Skeletal muscle satellite cell (primary cell): Measurements from ENCODE around the gene ARL14EPL.

Experiments
- H3K27me3 ChIP-seq: 2 replicates; pipeline ENCODE4 v1.7.0; 2013; ENCODE audit warnings: low read length; ENCODE audit not compliant: control insufficient read depth, insufficient read depth
- H3K36me3 ChIP-seq: 2 replicates; pipeline ENCODE4 v1.7.0; 2013; ENCODE audit warnings: mild to moderate bottlenecking, control low read depth, low read length; ENCODE audit not compliant: insufficient read depth
- H3K4me1 ChIP-seq: 2 replicates; pipeline ENCODE4 v1.7.0; 2013; ENCODE audit warnings: low read length; ENCODE audit not compliant: control insufficient read depth, insufficient read depth
- H3K4me2 ChIP-seq: 2 replicates; pipeline ENCODE4 v1.7.0; 2013; ENCODE audit warnings: mild to moderate bottlenecking, low read length
- H3K4me3 ChIP-seq: 2 replicates; pipeline ENCODE4 v1.7.0; 2013; ENCODE audit warnings: low read length
- H3K9ac ChIP-seq: 2 replicates; pipeline ENCODE4 v1.7.0; 2013; ENCODE audit warnings: mild to moderate bottlenecking, low read depth, low read length, moderate library complexity
- H3K9me3 ChIP-seq: replicated peaks from 2 replicates; pipeline ENCODE4 v1.7.0; 2013; ENCODE audit warnings: mild to moderate bottlenecking, control low read depth, low read length

Gene ARL14EPL

GRCh38 chr5:116013936-116014335 is 18.3 kb upstream of the ARL14EPL start:
- Histone ChIP-seq H3K9me3 (no peaks in the 10 kb centered on the region), H3K27me3 (no peaks in the 10 kb centered on the region), H3K9ac (no peak overlapping the region), H3K4me3 (no peak overlapping the region), H3K36me3 (no peaks in the 10 kb centered on the region), H3K4me2 (no peak overlapping the region), H3K4me1 (no peaks in the 10 kb centered on the region)

- H3K27me3 ChIP-seq: no peaks in the 10 kb centered on the region
- no peak overlapping the region for H3K9ac ChIP-seq
- H3K4me1 ChIP-seq: no peaks in the 10 kb centered on the region
- no peaks in the 10 kb centered on the region for H3K36me3 ChIP-seq
- no peak overlapping the region for H3K4me3 ChIP-seq
- H3K9me3 ChIP-seq: no peaks in the 10 kb centered on the region
- H3K4me2 ChIP-seq: no peak overlapping the region
Observed at GRCh38 chr5:116023619-116024018, 8.7 kb upstream of the ARL14EPL start.

DNA sequence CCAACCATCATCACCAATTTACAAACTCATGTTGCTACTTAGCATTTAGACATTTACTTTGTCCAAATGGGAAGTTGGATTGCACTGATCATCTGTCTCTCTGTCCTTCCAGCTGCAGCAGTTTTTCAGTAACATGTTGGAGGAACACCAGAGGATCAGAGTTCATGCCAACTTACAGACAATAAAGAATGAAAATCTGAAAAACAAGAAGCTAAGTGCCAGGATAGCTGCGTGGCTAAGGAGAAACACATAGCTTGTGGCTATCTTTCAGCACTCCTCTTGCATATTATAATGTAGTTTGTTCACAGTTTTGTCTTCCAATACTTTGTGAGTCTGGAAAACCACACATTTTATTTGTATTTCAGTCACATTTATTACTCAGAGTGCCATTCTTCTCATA is 6.4 kb upstream of the ARL14EPL start:
- Histone ChIP-seq H3K4me1 (no peaks in the 10 kb centered on the region), H3K9ac (no peak overlapping the region), H3K9me3 (no peaks in the 10 kb centered on the region), H3K36me3 (no peaks in the 10 kb centered on the region), H3K4me2 (no peak overlapping the region), H3K27me3 (no peaks in the 10 kb centered on the region), H3K4me3 (no peak overlapping the region)

- H3K4me2 ChIP-seq: no peak overlapping the region
- no peaks in the 10 kb centered on the region for H3K9me3 ChIP-seq
- no peaks in the 10 kb centered on the region for H3K27me3 ChIP-seq
- no peak overlapping the region for H3K4me3 ChIP-seq
- H3K4me1 ChIP-seq: peaks cover 11% of the 10 kb centered on the region
- H3K9ac ChIP-seq: no peak overlapping the region
- no peaks in the 10 kb centered on the region for H3K36me3 ChIP-seq
Observed at GRCh38 chr5:116032991-116033390, 719 bp downstream of the ARL14EPL start.

DNA sequence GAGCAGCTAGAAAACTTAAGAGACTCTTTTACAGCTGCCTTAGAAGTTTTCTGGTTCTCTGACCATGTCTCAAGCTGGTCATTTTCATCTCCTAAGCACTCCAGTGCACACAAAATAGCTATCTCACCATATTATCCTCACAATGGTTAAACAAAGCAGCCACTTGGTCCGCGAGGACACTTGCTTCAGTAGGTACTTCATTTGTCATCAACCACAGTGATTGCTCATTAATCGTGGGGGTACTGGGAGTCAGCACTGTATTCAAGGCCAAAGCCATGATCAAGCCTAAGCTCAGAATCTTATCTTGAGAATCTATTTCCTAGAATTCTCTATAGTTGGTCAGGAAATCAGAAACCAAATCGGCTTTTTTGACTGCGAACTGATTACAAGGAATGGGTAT is 2.9 kb downstream of the ARL14EPL start:
- Histone ChIP-seq H3K4me1 (peaks cover 11% of the 10 kb centered on the region), H3K4me2 (no peak overlapping the region), H3K36me3 (no peaks in the 10 kb centered on the region), H3K4me3 (no peak overlapping the region), H3K27me3 (no peaks in the 10 kb centered on the region), H3K9ac (no peak overlapping the region), H3K9me3 (no peaks in the 10 kb centered on the region)

GRCh38 chr5:116037236-116037822 is 5.1 kb downstream of the ARL14EPL start:
- Histone ChIP-seq H3K4me1 (peaks cover under 1% of the 10 kb centered on the region), H3K27me3 (no peaks in the 10 kb centered on the region), H3K4me3 (no peak overlapping the region), H3K9ac (no peak overlapping the region), H3K36me3 (no peaks in the 10 kb centered on the region), H3K4me2 (no peak overlapping the region), H3K9me3 (no peaks in the 10 kb centered on the region)

- Histone ChIP-seq H3K9me3 (no peaks in the 10 kb centered on the region), H3K4me2 (no peak overlapping the region), H3K4me3 (no peak overlapping the region), H3K9ac (no peak overlapping the region), H3K27me3 (no peaks in the 10 kb centered on the region), H3K4me1 (no peaks in the 10 kb centered on the region), H3K36me3 (no peaks in the 10 kb centered on the region)
Observed at GRCh38 chr5:116038817-116039216, 6.5 kb downstream of the ARL14EPL start.

DNA sequence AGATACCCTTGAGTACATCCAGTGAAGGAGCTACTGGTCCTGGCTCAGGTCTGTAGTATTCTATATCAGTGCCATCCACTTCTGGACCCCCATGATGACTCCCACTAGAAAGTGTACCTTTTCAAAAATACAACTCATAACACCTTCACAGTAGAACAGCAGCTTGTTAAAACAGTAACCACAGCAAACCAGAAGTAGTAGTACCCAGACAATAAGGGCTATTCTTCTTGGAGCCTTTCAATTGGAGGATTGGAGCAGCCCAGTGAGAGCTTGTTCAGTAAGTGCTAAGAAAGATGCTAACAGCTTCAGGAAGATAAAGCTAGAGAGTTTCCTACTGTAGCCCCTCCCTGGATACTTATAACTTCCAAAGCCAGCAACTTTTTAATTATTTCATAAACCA is 10.1 kb downstream of the ARL14EPL start:
- no peak overlapping the region for H3K4me2 ChIP-seq
- H3K4me1 ChIP-seq: no peaks in the 10 kb centered on the region
- no peaks in the 10 kb centered on the region for H3K9me3 ChIP-seq
- no peak overlapping the region for H3K4me3 ChIP-seq
- no peaks in the 10 kb centered on the region for H3K36me3 ChIP-seq
- no peak overlapping the region for H3K9ac ChIP-seq
- H3K27me3 ChIP-seq: no peaks in the 10 kb centered on the region

DNA sequence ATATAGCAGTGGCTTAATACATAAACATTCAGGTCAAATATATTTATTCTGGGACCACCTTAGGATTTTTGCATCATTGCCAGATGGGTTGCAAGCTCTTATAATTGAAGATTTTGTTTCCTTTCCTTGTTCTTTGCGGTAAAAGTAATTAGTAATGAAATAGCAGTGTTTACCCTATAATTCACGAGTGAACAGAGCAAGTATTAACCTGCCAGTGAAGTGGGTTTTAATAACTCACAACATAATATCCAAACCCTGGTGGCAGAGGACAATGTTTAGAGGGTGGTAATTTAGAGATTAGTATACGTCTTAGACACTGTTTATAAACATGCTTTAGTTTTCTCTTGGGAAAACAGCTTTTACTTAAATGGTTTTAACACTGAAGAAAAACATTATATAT is 11.8 kb downstream of the ARL14EPL start:
- Histone ChIP-seq H3K36me3 (no peaks in the 10 kb centered on the region), H3K9ac (no peak overlapping the region), H3K4me3 (no peak overlapping the region), H3K9me3 (no peaks in the 10 kb centered on the region), H3K4me2 (no peak overlapping the region), H3K4me1 (no peaks in the 10 kb centered on the region), H3K27me3 (no peaks in the 10 kb centered on the region)

- Histone ChIP-seq H3K27me3 (peaks cover 4% of the 10 kb centered on the region), H3K9me3 (no peaks in the 10 kb centered on the region), H3K36me3 (no peaks in the 10 kb centered on the region), H3K4me3 (no peak overlapping the region), H3K4me1 (no peaks in the 10 kb centered on the region), H3K4me2 (no peak overlapping the region), H3K9ac (no peak overlapping the region)
Observed at GRCh38 chr5:116045821-116046220, 13.5 kb downstream of the ARL14EPL start.

GRCh38 chr5:116046261-116046660 is 14.0 kb downstream of the ARL14EPL start:
- Histone ChIP-seq H3K9ac (no peak overlapping the region), H3K4me2 (no peak overlapping the region), H3K4me3 (no peak overlapping the region), H3K9me3 (no peaks in the 10 kb centered on the region), H3K36me3 (no peaks in the 10 kb centered on the region), H3K4me1 (no peaks in the 10 kb centered on the region), H3K27me3 (peaks cover 7% of the 10 kb centered on the region)

DNA sequence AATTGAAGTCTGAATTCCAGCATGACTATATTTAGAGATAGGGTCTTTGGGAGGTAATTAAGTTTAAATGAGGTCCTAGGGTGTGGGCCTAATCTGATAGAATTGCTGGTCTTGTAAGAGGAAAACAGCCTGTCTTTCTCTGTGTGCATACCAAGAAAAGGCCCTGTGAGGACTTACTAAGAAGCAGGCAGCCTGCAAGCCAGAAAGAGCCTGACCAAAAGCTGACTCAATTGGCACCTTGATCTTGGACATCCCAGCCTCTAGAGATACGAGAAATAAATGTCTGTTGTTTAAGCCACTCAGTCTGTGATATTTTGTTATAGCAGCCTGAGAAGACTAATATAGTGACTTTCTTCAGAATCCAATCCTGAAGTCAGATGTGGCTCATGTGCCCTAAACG is 14.6 kb downstream of the ARL14EPL start:
- H3K27me3 ChIP-seq: peaks cover 10% of the 10 kb centered on the region
- no peak overlapping the region for H3K4me2 ChIP-seq
- H3K9ac ChIP-seq: no peak overlapping the region
- H3K9me3 ChIP-seq: no peaks in the 10 kb centered on the region
- no peaks in the 10 kb centered on the region for H3K36me3 ChIP-seq
- no peaks in the 10 kb centered on the region for H3K4me1 ChIP-seq
- no peak overlapping the region for H3K4me3 ChIP-seq
